HG02678 (cell line): ENCODE data around the gene PDLIM3.
"Not testable (repeated sequence)": the region's sequence is repeated elsewhere in the genome, so short reads cannot be mapped to it uniquely, and the experiment has no call there.

Experiments used
- ATAC-seq: cut with Tn5 transposase; IDR thresholded peaks from one replicate; pipeline ENCODE4 v1.9.1; 2021; ENCODE audit warnings: mild to moderate bottlenecking, moderate library complexity; ENCODE audit not compliant: unreplicated experiment

PDLIM3 gene

GRCh38 chr4:185534866-185535611 is at the start of gene PDLIM3:
Gene PDLIM3 (minus strand): TSS chr4:185535507. CDS start chr4:185535434, 73 bp downstream.
- ATAC-seq, result no peak

GRCh38 chr4:185583813-185584212 is 48.5 kb upstream of the PDLIM3 start:
- no peak for ATAC-seq

GRCh38 chr4:185582651-185583400 is 47.5 kb upstream of the PDLIM3 start:
- ATAC-seq, result no peak

- ATAC-seq, result no peak
These were observed 45.4 kb upstream of the PDLIM3 start for GRCh38 chr4:185580699-185581098.

GRCh38 chr4:185578284-185578683 is 43.0 kb upstream of the PDLIM3 start:
- ATAC-seq, result no peak

- no peak for ATAC-seq
These were observed 41.9 kb upstream of the PDLIM3 start for GRCh38 chr4:185576962-185577950.

GRCh38 chr4:185576314-185576961 is 41.1 kb upstream of the PDLIM3 start:
- ATAC-seq, result no peak

GRCh38 chr4:185573651-185574199 is 38.4 kb upstream of the PDLIM3 start:
- no peak for ATAC-seq

- no peak for ATAC-seq
These were observed 35.4 kb upstream of the PDLIM3 start for GRCh38 chr4:185570727-185571126.

GRCh38 chr4:185567381-185568376 is 32.4 kb upstream of the PDLIM3 start:
- no peak for ATAC-seq

- ATAC-seq, result no peak
These were observed 31.7 kb upstream of the PDLIM3 start for GRCh38 chr4:185566972-185567371.

- no peak for ATAC-seq
These were observed 31.1 kb upstream of the PDLIM3 start for GRCh38 chr4:185566425-185566824.

- ATAC-seq, result no peak
These were observed 30.4 kb upstream of the PDLIM3 start for GRCh38 chr4:185565696-185566095.

GRCh38 chr4:185564349-185564748 is 29.0 kb upstream of the PDLIM3 start:
- no peak for ATAC-seq

- no peak for ATAC-seq
These were observed 27.2 kb upstream of the PDLIM3 start for GRCh38 chr4:185562531-185562930.

- no peak for ATAC-seq
These were observed 25.0 kb upstream of the PDLIM3 start for GRCh38 chr4:185560316-185560715.

GRCh38 chr4:185559915-185560281 is 24.6 kb upstream of the PDLIM3 start:
- ATAC-seq, result no peak

GRCh38 chr4:185559251-185559914 is 24.1 kb upstream of the PDLIM3 start:
- ATAC-seq, result not testable (repeated sequence)
